Measurements from ENCODE around the gene THSD4.

THSD4 gene

DNA sequence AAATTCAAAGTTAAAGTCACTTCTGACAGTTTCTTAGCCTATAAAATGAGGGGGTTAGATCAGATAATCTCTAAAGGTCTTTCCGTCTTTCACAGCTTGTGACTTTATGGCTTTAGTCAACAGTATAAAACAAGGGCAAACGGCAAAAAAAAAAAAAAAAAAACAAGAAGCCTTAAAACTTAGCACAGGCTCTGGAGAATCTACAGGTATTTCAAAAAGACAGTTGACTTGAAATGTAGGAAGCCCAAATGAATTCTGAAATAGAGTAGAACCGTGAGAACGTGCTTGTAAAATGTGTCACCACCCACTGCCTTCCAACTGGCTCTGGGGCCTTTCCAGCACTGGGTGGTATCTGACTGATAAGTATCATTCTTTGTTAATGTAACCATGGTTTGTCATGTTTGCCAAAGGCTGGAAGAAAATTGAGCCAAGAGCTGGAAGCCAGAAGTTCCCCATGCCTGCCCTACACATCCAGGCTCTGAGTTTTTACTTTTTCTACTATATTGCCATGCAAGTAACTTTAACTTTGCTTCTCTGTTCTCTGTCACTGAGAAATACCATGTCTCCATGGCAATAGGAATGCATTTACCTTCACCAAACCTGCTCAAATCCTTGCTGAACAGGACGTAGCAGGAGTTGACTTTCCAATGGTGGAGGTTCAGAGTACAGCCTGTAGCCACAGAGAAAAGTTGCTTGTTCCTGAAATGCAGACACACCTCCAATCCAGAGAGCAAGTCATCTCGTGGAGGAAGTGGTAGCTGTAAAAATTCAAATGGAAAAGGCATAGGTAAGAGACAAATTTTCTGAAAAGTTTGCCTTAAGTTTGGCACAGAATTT is 35.8 kb upstream of the THSD4 start:
- TF ChIP-seq ZFX (IDR thresholded peaks at IDR 0.05) (no peak), CTCF (conservative IDR thresholded peaks at IDR 0.05) (no peak)

GRCh38 chr15:71080166-71080565 is 35.1 kb upstream of the THSD4 start:
- H3K27ac ChIP-seq: peak overlapping the region; percentile 76

More for the DNA sequence above, 35.8 kb upstream of the THSD4 start:
- H3K27ac ChIP-seq: peak overlapping the region; percentile 76

DNA sequence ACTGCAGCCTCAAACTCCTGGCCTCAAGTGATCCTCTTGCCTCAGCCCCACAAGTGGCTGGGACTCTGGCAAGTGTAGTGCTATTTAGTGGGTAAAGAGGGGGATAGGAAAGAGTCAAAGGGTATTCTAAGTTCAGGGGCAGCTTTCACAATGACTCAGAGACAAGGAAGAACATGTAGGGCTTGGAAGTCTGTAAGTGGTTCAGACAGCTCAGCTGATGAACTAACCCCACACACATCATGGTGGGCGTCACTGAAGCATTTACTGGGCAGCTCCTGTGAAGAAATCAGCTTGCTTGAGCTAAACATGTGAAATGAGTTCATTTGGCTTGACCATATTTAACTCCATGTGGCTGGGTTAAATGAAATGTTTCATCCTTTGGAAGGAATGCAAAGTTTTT is 34.6 kb upstream of the THSD4 start:
- TF ChIP-seq ZFX (IDR thresholded peaks at IDR 0.05) (no peak), CTCF (conservative IDR thresholded peaks at IDR 0.05) (no peak)
- H3K27ac ChIP-seq: peak overlapping the region; percentile 76

More at GRCh38 chr15:71080166-71080565, 35.1 kb upstream of the THSD4 start:
- no peak for TF ChIP-seq ZFX (IDR thresholded peaks at IDR 0.05)

DNA sequence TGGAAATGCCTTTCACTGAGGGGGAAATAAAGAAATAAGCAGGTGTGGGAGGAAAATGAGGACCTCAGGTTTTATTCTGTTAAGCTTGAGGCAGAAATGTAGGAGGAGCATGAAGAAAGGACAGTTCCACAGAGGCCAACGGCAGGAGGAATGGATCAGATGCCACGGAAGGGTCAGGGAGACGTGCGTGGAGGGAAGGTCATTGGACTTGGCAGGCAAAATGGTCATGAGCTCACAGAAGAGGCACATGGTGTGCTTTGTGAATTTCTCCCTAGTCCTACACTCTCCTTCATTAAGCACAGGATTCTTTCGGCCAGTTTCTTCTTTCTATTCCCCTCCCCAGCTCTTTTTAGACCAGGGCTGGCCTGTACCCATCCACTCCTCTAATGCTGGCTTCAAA is 32.5 kb upstream of the THSD4 start:
- H3K27ac ChIP-seq: no peak overlapping the region
- TF ChIP-seq ZFX (IDR thresholded peaks at IDR 0.05) (no peak), CTCF (conservative IDR thresholded peaks at IDR 0.05) (no peak)

DNA sequence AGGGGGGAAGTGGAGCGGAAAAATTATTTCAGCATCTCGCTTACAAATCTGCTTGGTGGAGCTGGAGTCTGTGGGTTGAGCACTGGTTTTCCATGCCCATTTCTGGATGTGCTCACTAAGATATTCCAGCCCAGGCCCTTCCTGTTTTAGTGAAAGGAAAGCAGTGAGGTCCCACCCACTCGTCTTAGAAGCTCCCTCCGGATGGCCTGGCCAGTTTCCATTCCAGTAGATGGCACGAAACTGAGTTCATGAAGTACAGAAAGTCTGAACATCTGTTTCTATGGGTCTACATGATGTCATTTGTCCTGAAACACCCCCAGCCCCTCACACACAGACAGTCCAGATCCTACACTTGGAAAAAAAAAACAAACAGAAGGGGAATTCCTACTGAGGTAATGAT is 31.9 kb upstream of the THSD4 start:
- TF ChIP-seq CTCF (conservative IDR thresholded peaks at IDR 0.05): no peak
- no peak for TF ChIP-seq ZFX (IDR thresholded peaks at IDR 0.05)
- no peak overlapping the region for H3K27ac ChIP-seq

GRCh38 chr15:71084264-71084663 is 31.0 kb upstream of the THSD4 start:
- no peak for TF ChIP-seq ZFX (IDR thresholded peaks at IDR 0.05)
- H3K27ac ChIP-seq: no peak overlapping the region

GRCh38 chr15:71085809-71086208 is 29.5 kb upstream of the THSD4 start:
- TF ChIP-seq ZFX (IDR thresholded peaks at IDR 0.05): no peak
- TF ChIP-seq CTCF (conservative IDR thresholded peaks at IDR 0.05): no peak
- no peak overlapping the region for H3K27ac ChIP-seq

GRCh38 chr15:71088155-71088554 is 27.1 kb upstream of the THSD4 start:
- TF ChIP-seq CTCF (conservative IDR thresholded peaks at IDR 0.05) (no peak), ZFX (IDR thresholded peaks at IDR 0.05) (no peak)
- no peak overlapping the region for H3K27ac ChIP-seq

All from C4-2B (cell line).